MM.1S (cell line): ENCODE data around the gene CIBAR2.

Experiments
- EZH2phosphoT487 ChIP-seq: fragments of 300-600 bp; sonication (generic); IDR thresholded peaks from 2 replicates; pipeline ENCODE4 v1.6.1; 2018; ENCODE audit warnings: antibody characterized with exemption, low read length
- TF ChIP-seq, protein P1 (sequence below): fragments of 300-600 bp; sonication (generic); IDR thresholded peaks from 2 replicates; pipeline ENCODE4 v1.5.1; 2016; ENCODE audit warnings: antibody characterized with exemption, low read length, mixed read lengths

DNA sequence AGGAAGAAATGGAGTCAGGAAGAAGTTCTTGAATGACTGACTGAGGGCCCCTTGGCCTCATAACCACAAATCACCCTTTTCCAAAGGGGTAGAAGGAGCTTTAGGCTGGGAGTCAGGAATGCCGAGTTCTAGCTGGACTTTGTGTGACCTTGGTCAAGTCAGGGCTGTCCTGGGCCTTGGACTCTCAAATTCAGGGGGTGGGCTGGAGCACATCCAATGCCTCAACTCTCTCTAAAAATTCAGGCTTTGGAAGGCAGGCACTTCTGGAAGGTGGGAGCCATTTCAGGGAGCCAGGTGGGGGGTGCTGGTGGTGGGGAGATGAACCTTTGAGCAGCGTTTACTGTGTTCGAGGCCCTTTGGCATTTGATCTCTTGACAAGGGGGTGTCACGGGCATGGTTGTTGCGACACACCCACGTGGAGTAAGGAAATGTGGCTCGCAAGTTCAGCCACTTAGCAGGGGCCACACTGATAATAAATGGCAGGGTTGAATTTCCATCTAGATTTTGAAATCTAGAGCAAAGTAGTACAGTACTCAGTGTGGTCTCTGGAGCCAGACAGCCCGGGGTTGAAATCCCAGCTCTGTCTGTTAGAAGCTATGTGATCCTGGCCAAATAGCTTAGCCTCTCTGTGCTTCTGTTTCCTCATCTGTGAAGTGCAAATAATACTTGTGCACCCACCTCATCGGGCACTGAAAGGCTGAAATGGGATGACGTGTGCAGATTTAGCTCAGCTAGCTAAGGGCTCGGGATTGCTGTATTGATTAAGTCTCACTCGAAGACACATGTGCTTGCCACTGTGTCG lies 47.1 kb upstream of the CIBAR2 start:
- TF ChIP-seq, protein P1, sequence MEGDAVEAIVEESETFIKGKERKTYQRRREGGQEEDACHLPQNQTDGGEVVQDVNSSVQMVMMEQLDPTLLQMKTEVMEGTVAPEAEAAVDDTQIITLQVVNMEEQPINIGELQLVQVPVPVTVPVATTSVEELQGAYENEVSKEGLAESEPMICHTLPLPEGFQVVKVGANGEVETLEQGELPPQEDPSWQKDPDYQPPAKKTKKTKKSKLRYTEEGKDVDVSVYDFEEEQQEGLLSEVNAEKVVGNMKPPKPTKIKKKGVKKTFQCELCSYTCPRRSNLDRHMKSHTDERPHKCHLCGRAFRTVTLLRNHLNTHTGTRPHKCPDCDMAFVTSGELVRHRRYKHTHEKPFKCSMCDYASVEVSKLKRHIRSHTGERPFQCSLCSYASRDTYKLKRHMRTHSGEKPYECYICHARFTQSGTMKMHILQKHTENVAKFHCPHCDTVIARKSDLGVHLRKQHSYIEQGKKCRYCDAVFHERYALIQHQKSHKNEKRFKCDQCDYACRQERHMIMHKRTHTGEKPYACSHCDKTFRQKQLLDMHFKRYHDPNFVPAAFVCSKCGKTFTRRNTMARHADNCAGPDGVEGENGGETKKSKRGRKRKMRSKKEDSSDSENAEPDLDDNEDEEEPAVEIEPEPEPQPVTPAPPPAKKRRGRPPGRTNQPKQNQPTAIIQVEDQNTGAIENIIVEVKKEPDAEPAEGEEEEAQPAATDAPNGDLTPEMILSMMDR = no peak
- TF ChIP-seq EZH2phosphoT487 = no peak
